GM12891 (cell line): Measurements from ENCODE around the gene PCDHB12.
"Not testable (repeated sequence)": the region's sequence is repeated elsewhere in the genome, so short reads cannot be mapped to it uniquely, and the experiment has no call there.

Experiments used
- POLR2AphosphoS5 ChIP-seq: IDR thresholded peaks from 2 replicates; pipeline ENCODE4 v1.6.1; 2011; ENCODE audit warnings: low read depth, low read length, control low read depth
- SPI1 ChIP-seq: IDR thresholded peaks from 2 replicates; pipeline ENCODE4 v1.6.1; 2011; ENCODE audit warnings: low read depth, low read length, control low read depth

- not testable (repeated sequence) for TF ChIP-seq POLR2AphosphoS5, SPI1
These were observed 6.9 kb upstream of the PCDHB12 start for GRCh38 chr5:141201646-141202045.
